HepG2 (cell line): ENCODE results near the gene SLX9. TPM values are rescaled to one million over a fixed set of nuclear protein-coding genes. Genes with fewer than 3 reads are reported as not detected.
A peak's percentile ranks its signal among the peaks of the same experiment; 100 is the strongest.

Source experiments
- CHCHD3 ChIP-seq: sonication (generic); formaldehyde crosslinking; IDR thresholded peaks from 2 replicates; pipeline ENCODE4 v1.8.0; 2022; ENCODE audit warnings: mild to moderate bottlenecking, missing genetic modification reagents, moderate library complexity
- ELK4 ChIP-seq: sonication (generic); formaldehyde crosslinking; IDR thresholded peaks from 2 replicates; pipeline ENCODE4 v1.9.0; 2021; ENCODE audit warnings: missing genetic modification reagents, borderline replicate concordance
- GRHL1 ChIP-seq: sonication (generic); formaldehyde crosslinking; conservative IDR thresholded peaks from 2 replicates; pipeline ENCODE4 v1.8.0; 2022; ENCODE audit warnings: missing genetic modification reagents
- KDM5A ChIP-seq: fragments of 200-600 bp; sonication (generic); IDR thresholded peaks from 2 replicates; pipeline ENCODE4 v1.7.0; 2018; ENCODE audit warnings: antibody characterized with exemption, mild to moderate bottlenecking, low read length, borderline replicate concordance
- RFX3 ChIP-seq: IDR thresholded peaks from 2 replicates; pipeline ENCODE4 v1.6.1; 2016; ENCODE audit warnings: missing biosample characterization, missing genetic modification reagents
- SOX6 ChIP-seq, 2 experiments: fragments of 450-650 bp in 1 of 2; sonication (generic) in 1 of 2; formaldehyde crosslinking in 1 of 2; IDR thresholded peaks; 2 replicates each; pipeline versions ENCODE4 v1.4.0 to v1.6.1; 2017 to 2020; ENCODE audit warnings: antibody characterized with exemption in 1 of 2, mild to moderate bottlenecking in 1 of 2, missing genetic modification reagents in 1 of 2
- TCF7 ChIP-seq: sonication (generic); IDR thresholded peaks from 2 replicates; pipeline ENCODE4 v1.6.1; 2016; ENCODE audit warnings: antibody characterized with exemption, low read depth
- TRAFD1 ChIP-seq: sonication (generic); formaldehyde crosslinking; IDR thresholded peaks from 2 replicates; pipeline ENCODE4 v1.5.1; 2020; ENCODE audit warnings: missing genetic modification reagents, mild to moderate bottlenecking, borderline replicate concordance
- TSC22D2 ChIP-seq: sonication (generic); formaldehyde crosslinking; IDR thresholded peaks from 2 replicates; pipeline ENCODE4 v1.5.1; 2020; ENCODE audit warnings: missing genetic modification reagents, mild to moderate bottlenecking, borderline replicate concordance
- ZNF18 ChIP-seq: sonication (generic); formaldehyde crosslinking; IDR thresholded peaks from 2 replicates; pipeline ENCODE4 v1.8.0; 2022; ENCODE audit warnings: mild to moderate bottlenecking, missing genetic modification reagents; ENCODE audit not compliant: insufficient replicate concordance
- ZNF512 ChIP-seq: sonication (generic); formaldehyde crosslinking; IDR thresholded peaks from 2 replicates; pipeline ENCODE4 v1.4.0; 2020; ENCODE audit warnings: mild to moderate bottlenecking, missing genetic modification reagents
- ZNF639 ChIP-seq: conservative IDR thresholded peaks from 2 replicates; pipeline ENCODE4 v1.6.1; 2018; ENCODE audit warnings: missing genetic modification reagents
- ZNF788 ChIP-seq: sonication (generic); formaldehyde crosslinking; IDR thresholded peaks from 2 replicates; pipeline ENCODE4 v1.5.0; 2020; ENCODE audit warnings: mild to moderate bottlenecking, missing genetic modification reagents, borderline replicate concordance
- ZXDC ChIP-seq: sonication (generic); formaldehyde crosslinking; IDR thresholded peaks from 2 replicates; pipeline ENCODE4 v1.5.0; 2020; ENCODE audit warnings: mild to moderate bottlenecking, missing genetic modification reagents
- ZZZ3 ChIP-seq: sonication (generic); formaldehyde crosslinking; IDR thresholded peaks from 2 replicates; pipeline ENCODE4 v1.4.0; 2020; ENCODE audit warnings: missing genetic modification reagents, mild to moderate bottlenecking, borderline replicate concordance
- polyA plus RNA-seq, 8 experiments: library from polyadenylated mRNA; depleted of rRNA in 3 of 8; stranded (reverse) in 7 of 8; unstranded in 1 of 8; fragments of >200 nt; fragmentation: Illumina TruSeq in 4 of 8; extraction: Trizol in 4 of 8; gene quantifications; 2 replicates each; pipeline versions ENCODE4 v1.2.1 to v1.2.3, GENCODE V29; 2011 to 2016; ENCODE audit warnings: low read depth in 4 of 8, missing spikeins in 1 of 8, mixed read lengths in 1 of 8; ENCODE audit not compliant: insufficient read depth in 1 of 8
- total RNA-seq, 5 experiments: library from RNA; depleted of rRNA; stranded (reverse); fragments of >200 nt; fragmentation: Illumina TruSeq; extraction: Trizol; gene quantifications; 2 replicates each; pipeline ENCODE4 v1.2.3, GENCODE V29; 2016; ENCODE audit warnings: low read depth in 1 of 5

Gene SLX9
- total and polyA plus RNA-seq, 2 of the 13 experiments (the other 11 are each of a cell fraction or from before 2014, with no cell fraction given): 21.0 to 47.1 TPM

GRCh38 chr21:44913425-44914175 lies 26.2 kb upstream of the SLX9 start (continued):
- TF ChIP-seq ZNF512 (CRISPR knock-in tag) (no peak), TCF7 (no peak), KDM5A (no peak), ZNF639 (CRISPR knock-in tag) (no peak), CHCHD3 (CRISPR knock-in tag) (no peak), TRAFD1 (CRISPR knock-in tag) (no peak), ELK4 (CRISPR knock-in tag) (no peak), SOX6 (IDR thresholded peaks at IDR 0.05) (no peak), SOX6 (CRISPR knock-in tag; IDR thresholded peaks at IDR 0.05) (no peak), RFX3 (CRISPR knock-in tag) (no peak), ZNF788 (CRISPR knock-in tag) (no peak), ZZZ3 (CRISPR knock-in tag) (no peak), ZXDC (CRISPR knock-in tag) (no peak), GRHL1 (CRISPR knock-in tag) (no peak), TSC22D2 (CRISPR knock-in tag) (no peak), ZNF18 (CRISPR knock-in tag) (peak; percentile 1)
